ENCODE measurements around the gene C1QTNF6. TPM values are rescaled to one million over a fixed set of nuclear protein-coding genes. Genes with fewer than 3 reads are reported as not detected.

Gene C1QTNF6
- total and polyA plus RNA-seq, 2 of the 8 experiments (the other 6 are each of a cell fraction or from before 2014, with no cell fraction given), result 3.1 to 6.5 TPM

GRCh38 chr22:37184380-37184755 is 3.7 kb downstream of the C1QTNF6 start (continued):
- no peak for TF ChIP-seq SP2 (IDR thresholded peaks at IDR 0.05; ENCODE audit: low read length)

Measured in H1 (cell line).